Skeletal muscle tissue (tissue), 4 donors: Measurements from ENCODE around the gene DBX1. TPM values are rescaled to one million over a fixed set of nuclear protein-coding genes. Genes with fewer than 3 reads are reported as not detected.

Experiments used
- H3K27ac ChIP-seq: one replicate; pipeline ENCODE4 v1.7.0; 2013; ENCODE audit warnings: mild to moderate bottlenecking, low read depth, low read length, inconsistent platforms
- H3K27me3 ChIP-seq, 3 donors: one replicate each; pipeline ENCODE4 v1.7.0; 2013; ENCODE audit warnings: low read length in 3 of 3; ENCODE audit not compliant: control insufficient read depth in 3 of 3, insufficient read depth in 3 of 3
- H3K36me3 ChIP-seq, 3 donors: one replicate each; pipeline ENCODE4 v1.7.0; 2013; ENCODE audit warnings: low read length in 3 of 3; ENCODE audit not compliant: control insufficient read depth in 3 of 3, insufficient read depth in 3 of 3
- H3K4me1 ChIP-seq, 3 donors: one replicate each; pipeline ENCODE4 v1.7.0; 2013; ENCODE audit warnings: low read length in 3 of 3, mild to moderate bottlenecking in 3 of 3; ENCODE audit not compliant: control insufficient read depth in 3 of 3, insufficient read depth in 3 of 3
- H3K4me3 ChIP-seq, 3 donors: one replicate each; pipeline ENCODE4 v1.7.0; 2013; ENCODE audit warnings: low read length in 3 of 3
- H3K9ac ChIP-seq, 3 donors: one replicate each; pipeline ENCODE4 v1.7.0; 2013; ENCODE audit warnings: low read length in 3 of 3, mild to moderate bottlenecking in 3 of 3, moderate library complexity in 2 of 3, low read depth in 1 of 3
- H3K9me3 ChIP-seq, 3 donors: one replicate each; pipeline ENCODE4 v1.7.0; 2013; ENCODE audit warnings: low read length in 3 of 3; ENCODE audit not compliant: control insufficient read depth in 3 of 3
- total RNA-seq: library from RNA; depleted of rRNA; stranded (reverse); fragments of >200 nt; gene quantifications from one replicate; pipeline ENCODE4 v1.2.3, GENCODE V29; 2014
- donor health status: Osteomylitis.

DBX1 gene
- total RNA-seq, 1 donor from 2014 or later = under 0.01 TPM

DNA sequence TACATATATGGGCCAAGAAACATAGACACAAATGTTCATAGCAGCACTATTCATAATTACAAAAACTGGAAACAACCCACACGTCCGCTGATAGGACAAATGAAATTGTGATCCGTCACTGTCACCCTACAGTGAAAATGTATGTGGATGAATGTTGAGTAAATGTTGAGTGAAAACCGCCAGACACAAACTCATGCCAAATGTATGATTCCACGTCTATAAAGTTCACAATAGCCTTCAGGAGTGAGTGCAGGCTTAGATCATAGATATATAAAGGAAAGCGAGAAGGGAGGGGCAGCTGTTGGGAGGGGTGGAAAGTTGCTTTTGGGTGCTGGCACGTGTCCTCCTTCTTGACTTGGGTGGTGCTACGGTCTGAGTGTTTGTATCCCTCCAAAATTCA is 33.6 kb downstream of the DBX1 start:
- Histone ChIP-seq H3K4me1 (peaks cover 0 to 1% (median under 1%) of the 10 kb centered on the region in 3 donors), H3K27me3 (peaks cover 0 to 5% (median 4%) of the 10 kb centered on the region in 3 donors), H3K9ac (no peak overlapping the region), H3K27ac (no peak overlapping the region), H3K36me3 (no peaks in the 10 kb centered on the region), H3K9me3 (no peaks in the 10 kb centered on the region), H3K4me3 (no peak overlapping the region)

DNA sequence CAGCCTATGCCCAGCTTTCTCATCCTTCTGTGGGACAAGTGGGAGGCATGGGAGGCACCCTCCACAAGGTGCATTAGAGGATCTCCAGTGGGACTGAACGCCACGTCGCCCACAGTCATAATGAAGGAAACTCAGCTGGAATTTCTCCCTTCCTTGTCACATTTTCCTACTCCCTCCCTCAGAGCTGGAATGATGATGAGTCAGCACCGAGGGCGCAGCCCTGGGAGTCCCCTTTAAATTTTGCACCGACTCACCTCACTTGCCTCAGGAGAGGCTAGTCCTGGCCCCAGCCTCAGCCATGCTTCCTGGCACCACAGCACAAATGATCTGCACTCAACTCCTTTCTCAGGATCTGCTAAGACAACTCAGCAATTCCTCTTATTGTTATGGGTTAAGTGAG is 34.3 kb downstream of the DBX1 start:
- Histone ChIP-seq H3K9me3 (no peaks in the 10 kb centered on the region), H3K36me3 (no peaks in the 10 kb centered on the region), H3K9ac (no peak overlapping the region), H3K4me1 (no peaks in the 10 kb centered on the region), H3K27ac (no peak overlapping the region), H3K4me3 (no peak overlapping the region), H3K27me3 (no peaks in the 10 kb centered on the region)

DNA sequence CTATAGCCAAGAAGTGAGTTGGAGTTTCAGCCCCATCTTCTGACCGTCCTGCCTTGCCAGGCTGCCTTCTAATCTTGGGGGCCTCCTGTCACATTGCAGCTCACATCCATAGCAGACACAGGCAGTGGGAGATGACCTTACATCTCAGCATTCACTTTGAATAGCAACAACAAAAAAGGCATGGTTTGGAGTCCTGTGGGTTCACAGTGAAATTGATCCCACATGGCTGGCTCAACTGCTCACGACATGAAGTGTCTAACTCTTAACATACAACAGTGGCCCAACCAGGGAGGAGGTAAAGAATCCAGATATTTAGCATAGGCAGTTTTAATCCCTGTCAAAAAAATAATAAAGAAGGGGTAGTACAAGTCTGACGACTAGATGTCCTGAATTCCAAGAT is 38.1 kb downstream of the DBX1 start:
- Histone ChIP-seq H3K27ac (no peak overlapping the region), H3K4me3 (no peak overlapping the region), H3K9ac (no peak overlapping the region), H3K36me3 (peaks cover 0 to 18% (median 13%) of the 10 kb centered on the region in 3 donors), H3K9me3 (no peaks in the 10 kb centered on the region), H3K4me1 (no peaks in the 10 kb centered on the region), H3K27me3 (no peaks in the 10 kb centered on the region)

DNA sequence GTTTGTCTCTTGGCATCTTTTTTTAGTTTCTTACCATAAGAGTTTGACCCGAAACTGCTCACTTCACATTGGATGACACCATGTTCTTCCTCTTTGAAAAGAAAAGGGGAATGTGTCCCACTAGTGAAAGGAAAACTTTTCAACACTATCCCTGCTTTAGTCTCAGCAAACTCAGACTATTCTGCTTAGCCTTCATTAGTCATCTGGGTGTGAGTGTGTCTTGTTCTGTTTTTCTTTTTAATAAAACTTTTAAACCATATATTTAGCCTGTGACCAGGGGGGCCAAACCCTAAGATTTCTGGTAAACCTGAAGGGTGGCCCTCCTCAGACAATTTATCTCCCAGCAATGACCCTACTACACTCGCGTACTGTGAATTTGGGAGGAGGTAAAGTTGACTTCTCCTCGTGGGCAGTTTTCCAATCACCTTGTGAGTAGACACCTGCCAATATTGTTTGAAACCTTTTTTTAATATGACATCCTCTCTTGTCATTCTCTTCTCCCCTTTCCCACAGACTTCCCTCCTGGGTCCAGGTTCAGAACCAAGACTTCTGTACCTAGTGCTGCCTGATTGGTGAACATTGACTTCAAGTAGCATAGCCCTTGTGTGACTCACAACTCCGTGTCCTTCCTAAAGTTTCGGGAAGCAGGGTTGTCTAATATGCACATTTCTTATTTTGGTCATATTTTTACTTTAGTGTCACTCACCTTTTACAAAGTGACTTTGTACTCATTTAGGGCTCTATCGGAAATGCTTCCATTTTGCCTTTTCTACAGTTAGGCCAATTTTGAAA is 39.9 kb downstream of the DBX1 start:
- Histone ChIP-seq H3K36me3 (peaks cover 0 to 18% (median 13%) of the 10 kb centered on the region in 3 donors), H3K4me1 (no peaks in the 10 kb centered on the region), H3K9ac (no peak overlapping the region), H3K27me3 (no peaks in the 10 kb centered on the region), H3K9me3 (no peaks in the 10 kb centered on the region), H3K4me3 (no peak overlapping the region), H3K27ac (no peak overlapping the region)

DNA sequence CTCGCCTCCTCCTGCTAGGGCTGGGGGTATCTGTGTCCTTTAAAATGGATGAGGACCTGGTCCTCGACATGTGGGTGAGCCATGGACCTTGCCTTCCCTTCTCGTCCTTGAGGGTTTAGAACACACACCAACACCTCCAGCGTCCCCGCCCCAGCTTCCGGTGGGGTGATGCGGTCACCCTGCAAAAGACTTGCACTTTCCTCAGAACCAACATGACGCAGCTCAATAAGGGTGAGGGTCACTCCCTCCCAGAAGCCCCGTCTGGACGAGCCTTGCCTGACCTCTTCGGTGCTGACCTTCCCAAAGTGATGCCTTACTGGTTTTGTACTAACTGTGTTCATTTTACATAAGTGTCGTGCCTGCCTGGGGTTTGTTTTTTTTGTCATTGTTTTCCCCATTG is 41.0 kb downstream of the DBX1 start:
- H3K27me3 ChIP-seq = no peaks in the 10 kb centered on the region
- H3K4me1 ChIP-seq = no peaks in the 10 kb centered on the region
- H3K36me3 ChIP-seq = peaks cover 3 to 26% (median 18%) of the 10 kb centered on the region in 3 donors
- no peak overlapping the region for H3K27ac ChIP-seq
- H3K9me3 ChIP-seq = no peaks in the 10 kb centered on the region
- no peak overlapping the region for H3K9ac ChIP-seq
- H3K4me3 ChIP-seq = no peak overlapping the region

DNA sequence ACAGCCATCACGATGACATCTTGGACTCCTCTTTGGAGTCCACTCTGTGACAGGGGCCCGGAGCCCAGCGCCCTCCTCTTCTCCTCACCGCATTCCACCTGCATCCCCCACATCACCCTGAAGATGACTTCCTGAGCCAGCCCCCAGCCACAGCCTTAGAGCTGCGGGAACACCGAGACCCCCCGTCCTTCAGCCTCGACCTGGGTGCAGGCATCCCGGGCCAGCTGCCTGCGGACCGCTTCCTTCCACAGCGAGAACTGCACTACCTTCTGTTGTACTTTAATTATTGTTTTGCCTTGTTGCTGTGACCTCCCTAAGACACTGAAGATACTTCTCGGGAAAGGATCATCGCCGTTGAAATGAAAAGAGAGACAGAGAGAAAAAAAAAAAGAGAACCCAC is 42.1 kb downstream of the DBX1 start:
- H3K27me3 ChIP-seq = no peaks in the 10 kb centered on the region
- H3K4me1 ChIP-seq = no peaks in the 10 kb centered on the region
- no peak overlapping the region for H3K9ac ChIP-seq
- H3K36me3 ChIP-seq = peaks cover 4 to 26% (median 18%) of the 10 kb centered on the region in 3 donors
- no peaks in the 10 kb centered on the region for H3K9me3 ChIP-seq
- no peak overlapping the region for H3K27ac ChIP-seq
- no peak overlapping the region for H3K4me3 ChIP-seq

DNA sequence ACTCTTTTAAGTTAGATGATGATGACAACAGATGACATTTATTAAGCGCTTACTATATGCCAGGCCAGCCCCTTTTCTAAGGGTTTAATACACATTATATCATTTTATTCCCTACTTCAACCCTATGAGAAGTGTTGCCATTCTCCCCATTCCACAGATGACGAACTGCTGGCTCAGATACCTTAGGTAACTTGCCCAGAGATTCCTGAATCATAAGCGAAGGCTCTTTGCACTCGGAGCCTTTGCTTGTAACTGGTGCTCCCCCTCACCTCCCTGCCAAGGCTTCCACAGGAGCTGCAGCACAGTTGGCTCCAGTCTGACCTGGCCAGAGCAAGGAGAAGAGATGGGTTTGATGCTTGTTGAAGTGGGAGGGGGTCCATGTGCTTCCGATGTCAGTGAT is 43.0 kb downstream of the DBX1 start:
- peaks cover 6 to 7% (median 7%) of the 10 kb centered on the region in 3 donors for H3K4me1 ChIP-seq
- H3K9me3 ChIP-seq = no peaks in the 10 kb centered on the region
- peaks cover 4 to 26% (median 18%) of the 10 kb centered on the region in 3 donors for H3K36me3 ChIP-seq
- H3K27ac ChIP-seq = no peak overlapping the region
- no peak overlapping the region for H3K4me3 ChIP-seq
- H3K27me3 ChIP-seq = no peaks in the 10 kb centered on the region
- no peak overlapping the region for H3K9ac ChIP-seq

DNA sequence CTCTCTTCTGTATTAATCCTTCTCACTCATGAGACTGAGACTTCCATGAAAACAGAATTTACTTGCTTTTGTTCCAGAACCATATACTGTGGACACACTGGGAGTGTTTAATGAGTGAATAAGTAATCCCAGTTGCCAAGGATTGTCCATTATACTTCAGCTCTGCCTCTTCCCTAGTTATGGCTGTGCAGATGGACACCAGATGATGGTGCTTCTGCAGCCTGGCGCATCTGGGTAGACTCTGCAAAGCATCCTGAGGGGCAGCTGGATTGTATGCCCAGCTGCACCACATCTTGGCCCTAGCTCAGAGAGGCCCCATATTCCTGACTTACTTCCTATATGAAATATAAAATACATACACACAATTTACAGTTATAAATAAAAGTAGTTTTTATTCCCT is 43.5 kb downstream of the DBX1 start:
- no peak overlapping the region for H3K27ac ChIP-seq
- H3K4me3 ChIP-seq = no peak overlapping the region
- H3K4me1 ChIP-seq = peaks cover 9 to 12% (median 12%) of the 10 kb centered on the region in 3 donors
- H3K9ac ChIP-seq = no peak overlapping the region
- H3K9me3 ChIP-seq = no peaks in the 10 kb centered on the region
- H3K27me3 ChIP-seq = no peaks in the 10 kb centered on the region
- H3K36me3 ChIP-seq = peaks cover 4 to 26% (median 18%) of the 10 kb centered on the region in 3 donors

DNA sequence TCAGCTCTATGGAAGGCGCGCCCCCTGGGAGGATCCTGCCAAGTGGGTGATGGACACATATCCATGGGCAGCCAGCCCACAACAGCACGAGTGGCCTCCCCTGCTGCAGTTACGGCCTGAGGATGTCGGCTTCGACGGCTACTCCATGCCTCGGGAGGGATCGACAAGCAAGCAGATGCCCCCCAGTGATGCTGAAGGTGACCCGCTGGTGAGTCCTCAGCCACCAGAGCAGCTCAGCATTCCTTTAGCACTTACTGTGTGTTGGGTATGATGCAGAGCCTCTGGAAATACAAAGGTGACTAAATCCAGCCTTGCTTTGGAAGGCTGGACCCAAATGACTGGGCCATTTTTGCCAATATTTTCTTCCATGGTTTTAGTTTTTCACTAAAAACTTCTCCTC is 45.7 kb downstream of the DBX1 start:
- no peak overlapping the region for H3K27ac ChIP-seq
- no peak overlapping the region for H3K9ac ChIP-seq
- H3K9me3 ChIP-seq = no peaks in the 10 kb centered on the region
- no peaks in the 10 kb centered on the region for H3K27me3 ChIP-seq
- no peak overlapping the region for H3K4me3 ChIP-seq
- H3K4me1 ChIP-seq = peaks cover 9 to 17% (median 14%) of the 10 kb centered on the region in 3 donors
- H3K36me3 ChIP-seq = peaks cover 8 to 30% (median 18%) of the 10 kb centered on the region in 3 donors

DNA sequence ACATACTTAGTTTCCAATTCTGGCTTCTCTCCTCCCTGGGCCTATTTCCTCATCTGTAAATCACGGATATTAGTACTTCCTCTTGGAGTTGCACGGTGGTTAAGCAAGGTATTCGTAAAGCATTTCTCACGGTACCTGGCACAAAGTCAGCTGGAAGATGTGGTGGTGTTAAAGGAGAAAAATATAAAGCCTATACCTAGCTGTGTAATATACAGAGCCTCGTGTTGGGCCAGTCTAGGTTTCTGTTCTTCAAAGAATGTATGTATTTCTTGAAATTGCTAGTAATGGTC is 47.2 kb downstream of the DBX1 start:
- peaks cover 5 to 18% (median 11%) of the 10 kb centered on the region in 3 donors for H3K36me3 ChIP-seq

More for the DNA sequence above, 47.2 kb downstream of the DBX1 start:
- peak overlapping the region in 1 of 3 donors; percentile 40 for H3K9ac ChIP-seq
- no peaks in the 10 kb centered on the region for H3K9me3 ChIP-seq
- H3K27ac ChIP-seq = no peak overlapping the region
- H3K4me3 ChIP-seq = no peak overlapping the region
- no peaks in the 10 kb centered on the region for H3K27me3 ChIP-seq
- H3K4me1 ChIP-seq = peaks cover 9 to 17% (median 14%) of the 10 kb centered on the region in 3 donors
